Activated CD4-positive, alpha-beta T cell treated with anti-CD3 and anti-CD28 coated beads for 36 hours (primary cell): ENCODE results near the gene RPP25L. TPM values are rescaled to one million over a fixed set of nuclear protein-coding genes. Genes with fewer than 3 reads are reported as not detected.
"Not testable (repeated sequence)": the region's sequence is repeated elsewhere in the genome, so short reads cannot be mapped to it uniquely, and the experiment has no call there.

Source experiments
- ATAC-seq: fragments of 200-7000 bp; cut with Tn5 transposase; one replicate; pipeline ENCODE4 v1.10.0; 2021; ENCODE audit warnings: mild to moderate bottlenecking, moderate library complexity
- CTCF ChIA-PET: fragments of 350-600 bp; sonication (Branson Sonifier 250); formaldehyde crosslinking; loops from one replicate; lab custom pipeline; 2021; ENCODE audit warnings: antibody characterized with exemption; lab: Charles Lee
- POLR2A ChIA-PET: fragments of 350-600 bp; sonication (Branson Sonifier 250); formaldehyde crosslinking; loops from one replicate; lab custom pipeline; 2021; ENCODE audit warnings: antibody characterized with exemption, inconsistent platforms; lab: Charles Lee
- DNase-seq: peaks from one replicate; pipeline ENCODE4 v3.0.0-alpha.2; 2020
- H3K27ac Mint-ChIP-seq: one replicate; pipeline ENCODE4 v1.8.0; 2021; ENCODE audit warnings: mixed read lengths
- H3K27me3 Mint-ChIP-seq: one replicate; pipeline ENCODE4 v1.8.0; 2021; ENCODE audit warnings: mixed read lengths
- H3K36me3 Mint-ChIP-seq: one replicate; pipeline ENCODE4 v1.8.0; 2021; ENCODE audit warnings: low read depth, mixed read lengths
- H3K4me1 Mint-ChIP-seq: one replicate; pipeline ENCODE4 v1.8.0; 2021; ENCODE audit warnings: mixed read lengths
- H3K4me3 Mint-ChIP-seq: one replicate; pipeline ENCODE4 v1.8.0; 2021; ENCODE audit warnings: mild to moderate bottlenecking, moderate library complexity, mixed read lengths
- H3K9me3 Mint-ChIP-seq: one replicate; pipeline ENCODE4 v1.8.0; 2021; ENCODE audit warnings: low read depth, mixed read lengths
- intact Hi-C, 2 experiments: fragments of 100-400 bp; cut with DNase I in 1 of 2; cut with micrococcal nuclease in 1 of 2; formaldehyde crosslinking; loops; one replicate each; pipeline versions ENCODE4 v1.14.2 to v1.15.1; 2022 to 2024; cut with DNase I, micrococcal nuclease
- total RNA-seq, 2 experiments: library from RNA; stranded (reverse); gene quantifications; one replicate each; pipeline ENCODE4 v1.2.3, GENCODE V29; 2021

The RPP25L gene
- total RNA-seq, 2 experiments from 2014 or later: 29.3 to 35.2 TPM

DNA sequence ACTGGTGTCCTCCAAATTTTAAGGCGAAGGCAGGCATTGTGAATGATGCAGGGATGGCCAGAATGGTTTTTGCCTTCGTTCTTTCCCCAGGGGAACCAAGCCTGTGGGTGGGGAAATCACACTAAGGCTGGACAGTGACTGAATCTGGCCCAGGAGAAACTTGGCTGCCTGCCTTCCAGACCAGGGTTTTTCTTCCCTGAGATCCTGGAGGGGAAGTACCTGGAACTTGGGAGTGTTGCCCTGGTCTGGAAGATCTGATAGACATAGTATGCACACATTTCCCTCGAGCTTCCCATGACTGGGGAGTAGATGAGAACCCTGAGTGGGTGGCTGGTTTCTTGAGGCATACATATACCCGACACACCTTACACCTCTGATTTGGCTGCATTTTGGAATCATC is 39.4 kb upstream of the RPP25L start:
- peaks cover 25% of the 10 kb centered on the region for H3K36me3 Mint-ChIP-seq
- H3K4me3 Mint-ChIP-seq: no peak overlapping the region
- intact Hi-C loops: no loop called here
- no peaks in the 10 kb centered on the region for H3K27me3 Mint-ChIP-seq
- POLR2A ChIA-PET: no interaction called here
- DNase-seq (no peak), ATAC-seq (no peak)
- H3K27ac Mint-ChIP-seq: peak overlapping the region; percentile 16
- CTCF ChIA-PET: interaction anchor here (0.7 to 10.8 kb wide), 4 partner anchors 13 to 202 kb away, joined by 3 to 131 read pairs (median 4); partner anchors contain the start of gene SIGMAR1
- peaks cover 38% of the 10 kb centered on the region for H3K4me1 Mint-ChIP-seq
- H3K9me3 Mint-ChIP-seq: no peaks in the 10 kb centered on the region

DNA sequence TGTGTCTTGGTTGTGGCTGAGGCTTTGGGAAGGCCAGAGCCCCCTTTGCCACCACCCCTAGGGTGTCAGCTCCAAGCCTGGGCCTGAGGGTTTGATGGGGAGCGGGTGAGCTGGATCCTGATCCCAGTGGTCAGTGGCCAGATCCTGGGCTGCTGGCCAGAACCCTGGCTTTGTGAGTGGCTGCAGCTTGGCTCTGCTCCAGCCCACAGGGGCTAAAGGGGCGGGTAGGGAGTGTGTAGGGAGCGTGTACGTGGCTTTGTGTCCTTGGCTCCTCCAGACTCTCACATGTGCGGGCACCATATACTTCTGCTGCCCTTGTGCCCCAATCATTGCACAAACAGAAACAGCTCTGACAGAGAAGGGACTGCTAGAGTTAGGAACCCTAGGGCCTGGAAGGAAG is 38.9 kb upstream of the RPP25L start:
- ATAC-seq (no peak), DNase-seq (no peak)
- ChIA-PET CTCF (interaction anchor here (0.7 to 10.8 kb wide), 4 partner anchors 13 to 202 kb away, joined by 3 to 131 read pairs (median 4); partner anchors contain the start of gene SIGMAR1), POLR2A (interaction anchor here (0.7 kb wide), 1 partner anchor 14 kb away, joined by 3 read pairs; no protein-coding TSS in a partner anchor)
- no peaks in the 10 kb centered on the region for H3K9me3 Mint-ChIP-seq
- peak overlapping the region; percentile 16 for H3K27ac Mint-ChIP-seq
- peaks cover 25% of the 10 kb centered on the region for H3K36me3 Mint-ChIP-seq
- H3K4me3 Mint-ChIP-seq: no peak overlapping the region
- no peaks in the 10 kb centered on the region for H3K27me3 Mint-ChIP-seq
- intact Hi-C loops: no loop called here
- H3K4me1 Mint-ChIP-seq: peaks cover 43% of the 10 kb centered on the region

DNA sequence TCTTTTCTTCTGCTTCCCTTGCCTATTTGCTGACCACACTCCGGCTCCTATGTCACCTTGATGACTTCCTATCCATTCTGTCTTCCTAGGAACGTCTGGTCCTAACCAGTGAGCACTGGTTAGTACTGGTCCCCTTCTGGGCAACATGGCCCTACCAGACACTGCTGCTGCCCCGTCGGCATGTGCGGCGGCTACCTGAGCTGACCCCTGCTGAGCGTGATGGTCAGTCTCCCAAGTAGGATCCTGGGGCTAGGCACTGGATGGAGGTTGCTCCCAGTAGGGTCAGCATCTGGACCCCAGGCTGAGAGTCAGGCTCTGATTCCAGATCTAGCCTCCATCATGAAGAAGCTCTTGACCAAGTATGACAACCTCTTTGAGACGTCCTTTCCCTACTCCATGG is 36.8 kb upstream of the RPP25L start:
- Mint-ChIP-seq H3K27ac (no peak overlapping the region), H3K4me3 (peak overlapping the region; percentile 4), H3K4me1 (peaks cover 41% of the 10 kb centered on the region), H3K9me3 (no peaks in the 10 kb centered on the region), H3K27me3 (no peaks in the 10 kb centered on the region), H3K36me3 (peaks cover 25% of the 10 kb centered on the region)
- no peak for DNase-seq
- no peak for ATAC-seq
- intact Hi-C loops: loop anchor here (5.0 kb wide), 2 partner anchors 36 to 339 kb away; partner anchors contain the start of genes DNAJB5 (in 1 of the 2) and RPP25L (in 1 of the 2)
- CTCF ChIA-PET: interaction anchor here (0.6 to 10.8 kb wide), 4 partner anchors 14 to 53 kb away, joined by 3 to 131 read pairs (median 5); partner anchors contain the start of gene SIGMAR1
- POLR2A ChIA-PET: interaction anchor here (1.2 kb wide), 1 partner anchor 11 kb away, joined by 3 read pairs; no protein-coding TSS in a partner anchor

- Mint-ChIP-seq H3K27me3 (no peaks in the 10 kb centered on the region), H3K27ac (peak overlapping the region; percentile 89), H3K9me3 (no peaks in the 10 kb centered on the region), H3K4me3 (peak overlapping the region; percentile 91), H3K36me3 (peaks cover 25% of the 10 kb centered on the region), H3K4me1 (peaks cover 35% of the 10 kb centered on the region)
- peak; percentile 41 for DNase-seq
- intact Hi-C loops: loop anchor here (2.0 to 5.0 kb wide), 4 partner anchors 27 to 340 kb away; partner anchors contain the start of genes DCTN3 (in 1 of the 2), DNAJB5 (in 1 of the 2) and RPP25L (in 1 of the 2)
- POLR2A ChIA-PET: no interaction called here
- CTCF ChIA-PET: interaction anchor here (0.9 to 10.8 kb wide), 8 partner anchors 9 to 244 kb away, joined by 3 to 131 read pairs (median 5); partner anchors contain the start of genes CCL27 and SIGMAR1
- no peak for ATAC-seq
Measured at GRCh38 chr9:34647651-34648050, 35.8 kb upstream of the RPP25L start.

GRCh38 chr9:34647084-34647403 is 35.1 kb upstream of the RPP25L start:
- CTCF ChIA-PET: interaction anchor here (1.1 to 10.8 kb wide), 13 partner anchors 10 to 243 kb away, joined by 3 to 131 read pairs (median 8); partner anchors contain the start of genes ARID3C, CCL27, DCTN3 and SIGMAR1
- POLR2A ChIA-PET: interaction anchor here (1.0 to 1.5 kb wide), 2 partner anchors 9 to 468 kb away, joined by 3 to 16 read pairs; partner anchors contain the start of genes ATOSB and SIGMAR1
- Mint-ChIP-seq H3K36me3 (peaks cover 25% of the 10 kb centered on the region), H3K27me3 (no peaks in the 10 kb centered on the region), H3K4me1 (peaks cover 29% of the 10 kb centered on the region), H3K9me3 (no peaks in the 10 kb centered on the region), H3K4me3 (peak overlapping the region; percentile 91), H3K27ac (peak overlapping the region; percentile 89)
- intact Hi-C loops: loop anchor here (2.0 to 5.0 kb wide), 4 partner anchors 26 to 340 kb away; partner anchors contain the start of genes DCTN3 (in 1 of the 2), DNAJB5 (in 1 of the 2) and RPP25L (in 1 of the 2)
- ATAC-seq (no peak), DNase-seq (no peak)

DNA sequence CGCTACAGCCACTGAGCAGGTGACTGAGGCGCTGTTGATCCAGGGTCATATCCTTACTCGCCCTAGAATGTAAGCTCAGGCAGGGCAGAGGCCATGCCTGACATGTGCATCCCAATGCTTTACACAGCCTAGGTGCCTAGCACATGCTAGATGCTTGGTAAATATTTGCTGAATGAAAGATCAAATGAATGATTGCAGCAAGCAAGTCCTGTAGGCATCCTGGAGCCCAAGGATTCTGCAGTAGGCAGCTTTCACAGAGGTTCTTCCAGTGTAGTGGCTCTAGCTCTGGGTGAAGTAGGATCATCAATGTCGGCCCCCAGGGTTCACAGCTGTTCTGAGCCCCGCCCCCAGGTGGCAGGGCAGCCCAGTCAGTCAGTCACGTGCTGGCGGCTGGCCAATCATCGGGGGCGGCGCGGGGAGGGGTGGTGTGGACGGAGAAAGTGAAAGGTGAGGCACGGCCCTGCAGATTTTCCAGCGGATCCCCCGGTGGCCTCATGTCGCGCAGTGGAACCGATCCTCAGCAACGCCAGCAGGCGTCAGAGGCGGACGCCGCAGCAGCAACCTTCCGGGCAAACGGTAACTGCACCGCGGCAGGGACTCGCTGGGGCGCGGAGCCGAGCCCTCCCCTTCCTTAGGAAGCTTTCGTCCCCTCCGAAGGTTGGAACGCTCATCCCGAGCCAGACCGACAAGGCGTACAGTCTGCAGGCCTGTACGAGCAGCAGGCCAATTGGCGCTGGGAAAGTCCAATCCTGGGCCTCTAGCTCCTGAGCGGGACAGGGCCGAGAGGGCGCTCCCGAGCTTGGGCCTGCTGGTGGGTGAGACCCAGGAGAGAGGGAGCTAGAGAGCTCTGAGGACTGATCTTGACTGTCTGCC is 34.5 kb upstream of the RPP25L start, which contains the start of gene GALT:
GALT (plus strand) TSS at position 465 of the 873 bp plus-strand sequence; CDS start at position 495, 30 bp downstream.
- peak within 1 kb of the TSS; percentile 89 for H3K27ac Mint-ChIP-seq
- ChIA-PET POLR2A (interaction anchor here (0.7 to 1.5 kb wide), 5 partner anchors 9 to 1146 kb away, joined by 3 to 16 read pairs (median 3); partner anchors contain the start of genes ATOSB, RPP25L and SIGMAR1), CTCF (interaction anchor here (0.7 to 10.8 kb wide), 17 partner anchors 11 to 1013 kb away, joined by 3 to 131 read pairs (median 4); partner anchors contain the start of genes ARID3C, CCL27, DCTN3 and SIGMAR1)
- no peaks in the 10 kb centered on the region for H3K9me3 Mint-ChIP-seq
- ATAC-seq (peak; percentile 90), DNase-seq (peak; percentile 99)
- intact Hi-C loops: loop anchor here (1.0 to 5.0 kb wide), 7 partner anchors 8 to 341 kb away; partner anchors contain the start of genes DCTN3 (in 1 of the 2), DNAJB5 (in 1 of the 2), RPP25L (in 1 of the 2) and SIGMAR1 (in 1 of the 2)
- H3K36me3 Mint-ChIP-seq: peaks cover 25% of the 10 kb centered on the region
- H3K4me3 Mint-ChIP-seq: peak within 1 kb of the TSS; percentile 91
- H3K27me3 Mint-ChIP-seq: no peaks in the 10 kb centered on the region
- peaks cover 26% of the 10 kb centered on the region for H3K4me1 Mint-ChIP-seq

DNA sequence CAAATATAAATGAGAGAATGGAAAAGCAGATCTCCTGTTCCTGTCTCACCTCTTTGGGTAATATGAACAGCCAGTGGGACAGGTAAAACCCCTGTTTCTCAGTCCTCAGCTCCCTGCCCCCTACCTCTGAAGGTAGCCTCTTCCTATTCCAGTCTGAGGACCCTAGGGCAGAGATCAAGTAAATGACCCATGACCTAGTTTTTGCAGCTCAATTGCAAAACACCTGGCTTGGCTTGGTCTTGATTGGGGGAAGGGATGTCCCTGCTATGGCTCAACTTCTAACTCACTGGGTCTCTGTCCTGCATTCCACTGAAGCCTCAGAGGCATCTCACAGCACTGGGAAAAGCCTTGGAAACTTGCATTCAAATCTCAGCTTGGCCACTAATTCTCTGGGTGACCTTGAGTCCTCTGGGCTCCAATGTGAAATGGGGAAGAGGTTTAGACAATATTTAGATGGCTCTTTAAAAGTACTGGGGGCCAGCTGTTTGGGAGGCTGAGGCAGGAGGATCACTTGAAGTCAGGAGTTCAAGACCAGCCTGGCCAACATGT is 32.9 kb upstream of the RPP25L start:
- intact Hi-C loops: loop anchor here (5.0 kb wide), 2 partner anchors 33 to 342 kb away; partner anchors contain the start of genes DNAJB5 (in 1 of the 2) and RPP25L (in 1 of the 2)
- no peak overlapping the region for H3K27ac Mint-ChIP-seq
- DNase-seq (no peak), ATAC-seq (no peak)
- H3K36me3 Mint-ChIP-seq: peaks cover 25% of the 10 kb centered on the region
- ChIA-PET POLR2A (no interaction called here), CTCF (interaction anchor here (0.7 to 10.8 kb wide), 10 partner anchors 10 to 831 kb away, joined by 3 to 131 read pairs (median 4); partner anchors contain the start of gene SIGMAR1)
- no peak overlapping the region for H3K4me3 Mint-ChIP-seq
- H3K9me3 Mint-ChIP-seq: no peaks in the 10 kb centered on the region
- no peaks in the 10 kb centered on the region for H3K27me3 Mint-ChIP-seq
- H3K4me1 Mint-ChIP-seq: peaks cover 28% of the 10 kb centered on the region

DNA sequence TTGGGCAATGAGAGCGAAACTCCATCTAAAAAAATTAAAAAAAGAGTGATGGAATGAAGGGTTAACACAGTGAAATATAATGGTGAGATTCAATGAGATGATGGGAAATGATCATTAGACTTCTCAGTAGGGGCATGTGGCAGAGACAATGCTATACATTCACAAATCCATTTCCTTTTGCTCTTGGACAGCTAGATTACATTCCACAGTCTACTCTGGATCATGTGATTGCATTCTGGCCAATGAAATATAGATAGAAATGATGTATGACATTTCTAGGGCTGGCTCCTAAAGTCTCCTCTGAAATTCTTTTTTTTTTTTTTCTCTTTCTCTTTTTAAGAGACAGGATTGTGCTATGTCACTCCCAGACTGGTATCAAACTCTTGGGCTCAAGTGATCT is 30.8 kb upstream of the RPP25L start:
- DNase-seq (no peak), ATAC-seq (no peak)
- H3K9me3 Mint-ChIP-seq: no peaks in the 10 kb centered on the region
- H3K4me3 Mint-ChIP-seq: no peak overlapping the region
- H3K27me3 Mint-ChIP-seq: no peaks in the 10 kb centered on the region
- intact Hi-C loops: no loop called here
- H3K27ac Mint-ChIP-seq: no peak overlapping the region
- ChIA-PET POLR2A (no interaction called here), CTCF (interaction anchor here (1.0 to 10.8 kb wide), 4 partner anchors 8 to 60 kb away, joined by 3 to 131 read pairs (median 4); partner anchors contain the start of gene SIGMAR1)
- peaks cover 29% of the 10 kb centered on the region for H3K4me1 Mint-ChIP-seq
- peaks cover 5% of the 10 kb centered on the region for H3K36me3 Mint-ChIP-seq

GRCh38 chr9:34639322-34639721 is 27.4 kb upstream of the RPP25L start:
- CTCF ChIA-PET: interaction anchor here (1.5 to 8.3 kb wide), 3 partner anchors 8 to 60 kb away, joined by 6 to 131 read pairs (median 13); partner anchors contain the start of genes GALT and IL11RA
- H3K4me3 Mint-ChIP-seq: not testable (repeated sequence)
- peaks cover 36% of the 10 kb centered on the region for H3K4me1 Mint-ChIP-seq

GRCh38 chr9:34638138-34638445 is 26.2 kb upstream of the RPP25L start:
- ChIA-PET POLR2A (interaction anchor here (0.6 to 3.4 kb wide), 5 partner anchors 8 to 592 kb away, joined by 3 to 16 read pairs (median 4); partner anchors contain the start of genes DCTN3, DNAI1, FAM219A and GALT), CTCF (interaction anchor here (0.6 to 8.3 kb wide), 15 partner anchors 9 to 375 kb away, joined by 3 to 131 read pairs (median 4); partner anchors contain the start of genes DCTN3, GALT, IL11RA and RPP25L)
- peaks cover 40% of the 10 kb centered on the region for H3K4me1 Mint-ChIP-seq
- intact Hi-C loops: loop anchor here (1.0 to 10.0 kb wide), 4 partner anchors 8 to 1177 kb away; partner anchors contain the start of genes DNAI1 (in 1 of the 2), FAM219A (in 1 of the 2), GALT (in 1 of the 2) and HINT2 (in 1 of the 2)
- peak overlapping the region; percentile 84 for H3K4me3 Mint-ChIP-seq
- no peaks in the 10 kb centered on the region for H3K27me3 Mint-ChIP-seq
- peak overlapping the region; percentile 92 for H3K27ac Mint-ChIP-seq
- ATAC-seq (no peak), DNase-seq (peak; percentile 18)
- H3K9me3 Mint-ChIP-seq: no peaks in the 10 kb centered on the region
- H3K36me3 Mint-ChIP-seq: peaks cover 21% of the 10 kb centered on the region

More at GRCh38 chr9:34639322-34639721, 27.4 kb upstream of the RPP25L start:
- peaks cover 21% of the 10 kb centered on the region for H3K36me3 Mint-ChIP-seq
- intact Hi-C loops: loop anchor here in 1 of 2 experiments (5.0 to 10.0 kb wide), 3 partner anchors 182 to 1175 kb away; partner anchors contain the start of genes DNAI1, FAM219A, HINT2 and SPAG8
- H3K27me3 Mint-ChIP-seq, DNase-seq, H3K27ac Mint-ChIP-seq, H3K9me3 Mint-ChIP-seq, ATAC-seq: not testable (repeated sequence)
- POLR2A ChIA-PET: interaction anchor here (3.4 kb wide), 1 partner anchor 7 kb away, joined by 16 read pairs; the partner anchor contains the start of gene GALT
